Esophagus (tissue), 2 donors: ENCODE measurements around the gene PEAK1. TPM values are rescaled to one million over a fixed set of nuclear protein-coding genes. Genes with fewer than 3 reads are reported as not detected.

Experiments
- H3K27ac ChIP-seq, 2 donors: one replicate each; pipeline ENCODE4 v1.5.1; 2013; ENCODE audit warnings: low read depth in 2 of 2, mild to moderate bottlenecking in 2 of 2, inconsistent platforms in 1 of 2, low read length in 1 of 2, moderate library complexity in 1 of 2
- H3K27me3 ChIP-seq, 2 donors: one replicate each; pipeline ENCODE4 v1.6.1; 2013; ENCODE audit warnings: low read length in 2 of 2, control low read depth in 1 of 2, mild to moderate bottlenecking in 1 of 2; ENCODE audit not compliant: insufficient read depth in 2 of 2, control insufficient read depth in 1 of 2
- H3K36me3 ChIP-seq, 2 donors: one replicate each; pipeline ENCODE4 v1.6.1; 2013; ENCODE audit warnings: low read length in 1 of 2; ENCODE audit not compliant: control insufficient read depth in 2 of 2, insufficient read depth in 2 of 2
- H3K4me1 ChIP-seq, 2 donors: one replicate each; pipeline ENCODE4 v1.6.1; 2013; ENCODE audit warnings: low read length in 1 of 2; ENCODE audit not compliant: control insufficient read depth in 2 of 2, insufficient read depth in 2 of 2
- H3K4me3 ChIP-seq, 2 donors: one replicate each; pipeline ENCODE4 v1.5.1; 2013; ENCODE audit warnings: low read length in 2 of 2, mild to moderate bottlenecking in 2 of 2, low read depth in 1 of 2, moderate library complexity in 1 of 2
- H3K9me3 ChIP-seq, 2 donors: one replicate each; pipeline ENCODE4 v1.6.1; 2013; ENCODE audit warnings: mild to moderate bottlenecking in 2 of 2, low read depth in 1 of 2, low read length in 1 of 2, moderate library complexity in 1 of 2; ENCODE audit not compliant: control insufficient read depth in 2 of 2, insufficient read depth in 1 of 2
- WGBS, 2 donors: extraction: QIAGEN DNeasy Blood & Tissue Kit; methylation state at CpG; one replicate each; pipeline ENCODE4 v1.1.7; 2013; 5-methylcytosine and 5-hydroxymethylcytosine counted together
- polyA plus RNA-seq, 2 donors: library from polyadenylated mRNA; stranded (reverse); fragments of 200-250 nt; gene quantifications; one replicate each; pipeline ENCODE4 v1.2.3, GENCODE V29; 2013
- donor health status: healthy with polysubstance abuse.
- donor health status: Bipolar disorder and iron deficiency.

Gene PEAK1
- polyA plus RNA-seq, 2 donors: 1.9 to 3.6 TPM

DNA sequence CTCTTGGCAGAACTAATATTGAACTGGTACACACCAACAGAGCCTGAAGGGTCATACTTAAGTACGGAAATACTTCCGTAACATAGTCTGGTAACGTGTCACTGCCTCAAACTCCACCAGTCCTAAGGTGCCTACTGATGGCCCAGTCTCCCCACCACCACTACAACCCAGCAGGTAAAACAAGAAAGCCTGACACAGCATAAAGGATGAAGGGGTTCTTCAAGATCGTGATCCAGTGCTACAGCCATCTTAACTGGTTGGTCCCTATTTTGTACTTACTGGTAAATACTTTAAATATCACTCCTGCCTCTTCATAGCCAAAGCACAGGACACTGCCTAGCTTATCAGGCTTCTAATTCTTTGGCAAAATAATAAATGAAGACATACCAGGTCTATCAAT is 46.5 kb downstream of the PEAK1 start:
- Histone ChIP-seq H3K9me3 (no peaks in the 10 kb centered on the region), H3K27ac (no peak overlapping the region), H3K36me3 (no peaks in the 10 kb centered on the region), H3K4me1 (no peaks in the 10 kb centered on the region), H3K4me3 (no peak overlapping the region), H3K27me3 (no peaks in the 10 kb centered on the region)
- 73 to 82% methylated on average over 4 of the region's 4 CpGs for WGBS, 2 donors

DNA sequence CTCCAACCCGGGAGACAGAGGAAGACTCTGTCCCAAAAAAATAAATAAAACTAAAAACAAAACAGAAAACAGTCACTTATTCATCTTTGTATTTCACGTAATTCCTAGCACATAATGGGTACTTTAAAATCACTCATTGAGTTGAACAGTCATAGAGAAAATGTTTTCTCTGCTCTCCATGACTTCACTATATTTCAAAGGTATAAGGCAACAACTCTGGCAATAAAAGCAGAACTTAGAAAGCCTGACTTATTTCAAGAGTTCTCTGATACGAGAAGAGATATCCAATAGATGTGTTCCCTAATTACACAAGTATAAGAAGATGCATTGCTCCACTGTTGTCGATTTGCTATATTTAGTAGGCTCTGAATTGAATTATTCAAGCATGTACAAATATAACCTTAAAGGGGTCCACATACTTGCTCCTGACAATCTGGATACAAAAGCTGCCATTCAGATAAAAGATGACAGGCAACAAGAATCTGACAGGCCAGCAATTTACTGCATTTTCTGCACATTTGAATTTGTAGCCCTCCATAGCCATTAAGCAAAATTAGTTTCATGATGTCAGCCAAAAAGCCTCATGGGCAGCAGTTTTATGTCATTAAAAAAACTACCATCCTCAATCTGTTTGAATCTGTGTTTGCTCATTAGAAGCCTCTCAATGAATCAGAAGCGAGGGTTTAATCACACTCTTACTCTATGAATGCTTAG is 47.9 kb downstream of the PEAK1 start:
- no peaks in the 10 kb centered on the region for H3K27me3 ChIP-seq
- 86 to 90% methylated on average over 5 of the region's 5 CpGs for WGBS, 2 donors

DNA sequence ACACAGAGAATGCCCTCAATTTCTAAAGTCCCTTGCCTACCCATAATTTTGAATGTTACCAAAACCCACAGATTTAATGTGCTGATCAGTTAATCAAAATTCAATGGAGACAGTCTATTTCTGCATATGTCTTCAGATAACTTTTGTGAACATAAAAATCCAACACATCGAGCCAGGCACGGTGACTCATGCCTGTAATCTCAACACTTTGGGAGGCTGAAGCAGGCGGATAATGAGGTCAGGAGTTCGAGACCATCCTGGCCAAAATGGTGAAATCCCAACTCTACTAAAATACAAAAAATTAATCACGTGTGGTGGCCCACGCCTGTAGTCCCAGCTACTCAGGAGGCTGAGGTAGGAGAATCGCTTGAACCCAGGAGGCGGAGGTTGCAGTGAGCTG is 49.3 kb downstream of the PEAK1 start:
- Histone ChIP-seq H3K4me1 (no peaks in the 10 kb centered on the region), H3K9me3 (no peaks in the 10 kb centered on the region), H3K27ac (no peak overlapping the region), H3K36me3 (no peaks in the 10 kb centered on the region), H3K27me3 (no peaks in the 10 kb centered on the region), H3K4me3 (no peak overlapping the region)
- 91% methylated on average over 8 of the region's 8 CpGs for WGBS, 2 donors

More for the DNA sequence above, 47.9 kb downstream of the PEAK1 start:
- Histone ChIP-seq H3K4me3 (no peak overlapping the region), H3K27ac (no peak overlapping the region), H3K9me3 (no peaks in the 10 kb centered on the region), H3K36me3 (no peaks in the 10 kb centered on the region), H3K4me1 (no peaks in the 10 kb centered on the region)

DNA sequence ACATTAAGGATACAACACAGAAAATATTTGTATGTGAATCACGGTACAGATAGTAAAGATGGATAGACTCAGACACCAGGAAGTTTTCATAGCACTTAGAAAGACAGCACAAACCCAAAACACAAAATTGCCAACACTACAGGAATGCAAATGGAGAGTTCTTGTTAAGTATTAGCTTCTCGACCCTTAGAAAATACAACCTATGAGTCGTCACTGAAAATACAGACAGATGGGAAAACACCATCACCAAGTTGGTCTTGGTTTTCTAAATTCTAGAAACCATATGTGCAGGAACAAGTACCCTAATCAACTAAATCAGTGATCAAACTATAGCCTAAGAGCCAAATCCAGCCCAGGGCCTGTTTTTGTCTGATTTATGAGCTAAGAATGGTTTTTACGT is 50.7 kb downstream of the PEAK1 start:
- Histone ChIP-seq H3K27ac (no peak overlapping the region), H3K9me3 (no peaks in the 10 kb centered on the region)
- 83% methylated on average over 4 of the region's 4 CpGs for WGBS, 2 donors

DNA sequence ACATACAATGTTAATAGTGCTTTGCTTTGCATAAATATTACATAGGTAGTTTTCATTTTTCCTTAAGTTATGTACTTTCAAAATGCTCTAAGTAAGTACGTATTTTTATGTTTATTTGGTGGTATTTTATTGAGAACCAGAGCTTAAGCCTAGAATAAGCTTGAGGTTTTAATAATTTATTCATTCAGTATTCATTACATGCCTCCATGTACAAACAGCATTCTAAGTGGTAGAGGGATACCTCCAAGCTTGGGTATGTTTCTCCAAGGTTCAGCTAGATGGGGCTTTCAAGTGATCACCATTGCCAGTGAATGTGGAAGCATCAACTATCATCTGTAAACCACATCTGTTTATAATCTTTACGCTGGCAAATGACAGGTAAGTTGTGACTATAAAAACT is 52.3 kb downstream of the PEAK1 start:
- no peak overlapping the region for H3K4me3 ChIP-seq
- no peak overlapping the region for H3K27ac ChIP-seq
- H3K36me3 ChIP-seq: no peaks in the 10 kb centered on the region
- no peaks in the 10 kb centered on the region for H3K27me3 ChIP-seq
- no peaks in the 10 kb centered on the region for H3K9me3 ChIP-seq
- no peaks in the 10 kb centered on the region for H3K4me1 ChIP-seq
- WGBS, 2 donors: 88 to 95% methylated on average over 2 of the region's 2 CpGs

More for the DNA sequence above, 50.7 kb downstream of the PEAK1 start:
- H3K4me3 ChIP-seq: no peak overlapping the region
- H3K4me1 ChIP-seq: no peaks in the 10 kb centered on the region
- no peaks in the 10 kb centered on the region for H3K27me3 ChIP-seq
- no peaks in the 10 kb centered on the region for H3K36me3 ChIP-seq

DNA sequence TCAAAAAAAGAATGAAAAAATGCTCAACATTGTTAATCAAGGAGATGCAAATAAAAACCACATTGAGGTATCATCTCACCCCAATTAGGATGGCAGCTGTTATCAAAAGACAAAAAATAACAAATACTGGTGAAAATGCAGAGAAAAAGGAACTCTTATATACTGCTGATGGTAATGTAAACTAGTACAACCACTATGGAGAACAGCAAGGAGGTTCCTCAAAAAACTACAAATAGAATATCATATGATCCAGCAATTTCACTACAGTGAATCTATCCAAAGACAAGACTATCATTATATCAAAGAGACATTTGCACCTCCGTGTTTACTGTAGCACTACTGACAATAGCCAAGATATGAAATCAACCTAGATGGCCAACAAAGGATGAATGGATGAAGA is 58.4 kb downstream of the PEAK1 start:
- 88% methylated on average over 1 of the region's 1 CpG for WGBS, 2 donors

DNA sequence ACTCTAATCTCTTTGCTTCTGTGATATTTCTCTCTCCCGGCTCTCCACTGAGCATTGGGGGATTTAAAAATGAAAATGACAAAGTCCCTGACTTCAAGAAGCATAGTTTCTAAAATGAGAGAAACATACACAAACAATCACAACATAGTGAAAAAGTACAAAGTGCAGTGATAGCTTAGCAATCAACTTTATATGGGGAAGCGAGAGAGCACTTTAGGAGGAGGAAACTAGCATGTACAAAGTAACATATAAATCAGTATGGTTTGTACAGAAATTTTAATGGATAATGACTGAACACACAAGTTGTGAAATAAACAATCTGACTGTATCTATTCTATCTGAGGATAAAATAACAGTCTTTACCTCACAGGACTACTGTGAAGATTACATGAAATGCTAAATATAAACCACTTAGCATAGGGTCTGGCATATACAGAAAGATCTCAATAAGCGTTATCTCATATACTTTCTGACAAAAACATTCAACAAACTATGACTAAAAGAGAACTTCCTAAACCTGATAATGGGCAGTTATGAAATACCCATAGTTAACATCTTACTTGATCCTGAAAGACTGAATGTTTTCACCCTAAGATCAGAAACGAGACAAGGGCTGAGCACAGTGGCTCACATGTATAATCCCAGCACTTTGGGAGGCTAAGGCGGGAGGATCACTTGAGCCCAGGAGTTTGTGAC is 61.2 kb downstream of the PEAK1 start:
- H3K36me3 ChIP-seq: no peaks in the 10 kb centered on the region
- no peaks in the 10 kb centered on the region for H3K9me3 ChIP-seq
- H3K27me3 ChIP-seq: no peaks in the 10 kb centered on the region
- 88 to 95% methylated on average over 5 of the region's 5 CpGs for WGBS, 2 donors
- H3K27ac ChIP-seq: no peak overlapping the region
- H3K4me3 ChIP-seq: no peak overlapping the region
- no peaks in the 10 kb centered on the region for H3K4me1 ChIP-seq

More for the DNA sequence above, 58.4 kb downstream of the PEAK1 start:
- Histone ChIP-seq H3K27ac (no peak overlapping the region), H3K9me3 (no peaks in the 10 kb centered on the region), H3K27me3 (no peaks in the 10 kb centered on the region), H3K36me3 (no peaks in the 10 kb centered on the region), H3K4me3 (no peak overlapping the region), H3K4me1 (no peaks in the 10 kb centered on the region)

DNA sequence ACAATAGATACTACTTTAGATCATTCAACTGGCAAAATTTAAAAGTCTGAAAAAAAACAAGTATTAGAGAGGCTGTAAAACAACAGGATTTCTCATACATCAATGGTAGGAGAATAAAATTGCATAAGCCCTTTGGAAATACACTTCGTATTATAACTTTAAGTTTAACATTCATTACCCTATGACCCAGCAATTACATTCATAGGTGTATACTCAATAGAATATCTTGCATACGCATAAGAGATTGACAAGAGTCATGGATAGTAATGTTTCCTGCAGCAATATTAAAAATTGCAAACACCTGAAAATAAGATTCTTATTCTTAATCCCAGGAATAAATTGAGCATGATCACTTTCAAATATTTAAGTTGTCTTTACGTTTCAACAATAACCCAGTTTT is 63.6 kb downstream of the PEAK1 start:
- Histone ChIP-seq H3K27ac (no peak overlapping the region), H3K9me3 (no peaks in the 10 kb centered on the region), H3K4me3 (no peak overlapping the region), H3K36me3 (no peaks in the 10 kb centered on the region), H3K4me1 (no peaks in the 10 kb centered on the region), H3K27me3 (no peaks in the 10 kb centered on the region)
- 93 to 94% methylated on average over 3 of the region's 3 CpGs for WGBS, 2 donors

DNA sequence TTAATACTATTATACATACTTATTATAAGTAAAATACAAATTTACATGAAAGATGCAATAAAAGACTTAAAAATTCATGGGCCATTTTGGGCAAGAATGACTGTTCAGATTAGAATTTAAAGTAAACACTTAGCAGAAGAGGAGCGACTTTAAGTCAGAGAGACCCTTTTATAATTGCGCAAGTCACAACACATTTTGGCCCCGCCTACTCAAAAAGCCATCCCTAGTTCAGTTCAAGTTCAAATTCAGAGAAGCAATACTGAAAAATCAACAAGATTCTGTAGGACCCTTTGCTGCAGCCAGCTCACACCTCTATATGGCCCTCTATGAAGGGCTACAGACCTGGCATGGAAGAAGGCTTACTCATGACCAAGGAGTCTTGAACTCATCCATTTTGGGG is 64.6 kb downstream of the PEAK1 start:
- Histone ChIP-seq H3K27me3 (no peaks in the 10 kb centered on the region), H3K9me3 (no peaks in the 10 kb centered on the region), H3K36me3 (no peaks in the 10 kb centered on the region), H3K4me3 (no peak overlapping the region), H3K4me1 (no peaks in the 10 kb centered on the region), H3K27ac (no peak overlapping the region)
- WGBS, 2 donors: 95 to 99% methylated on average over 3 of the region's 3 CpGs

DNA sequence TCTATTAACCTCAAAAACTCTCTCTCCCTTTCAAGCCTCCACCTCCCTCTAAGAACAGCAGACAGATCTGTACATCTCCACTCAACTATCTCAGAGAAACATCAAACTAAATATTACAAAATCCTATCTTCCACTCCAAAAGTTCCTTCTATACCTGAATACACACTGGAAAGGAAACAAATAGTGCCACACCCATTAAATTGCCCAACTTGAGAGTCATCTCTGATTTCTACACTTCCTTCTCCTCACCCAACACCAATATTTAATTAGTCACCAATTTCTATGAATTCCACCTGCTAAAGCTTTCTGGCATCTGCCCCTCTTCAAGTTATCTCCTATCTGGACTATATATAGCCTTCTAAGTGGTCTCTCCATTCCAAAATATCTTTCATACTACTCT is 65.8 kb downstream of the PEAK1 start:
- Histone ChIP-seq H3K4me3 (no peak overlapping the region), H3K27me3 (no peaks in the 10 kb centered on the region), H3K9me3 (no peaks in the 10 kb centered on the region), H3K4me1 (no peaks in the 10 kb centered on the region), H3K27ac (no peak overlapping the region), H3K36me3 (no peaks in the 10 kb centered on the region)
